ENCODE data around the gene CSAD.
"Not testable (repeated sequence)": the region's sequence is repeated elsewhere in the genome, so short reads cannot be mapped to it uniquely, and the experiment has no call there.

The CSAD gene

DNA sequence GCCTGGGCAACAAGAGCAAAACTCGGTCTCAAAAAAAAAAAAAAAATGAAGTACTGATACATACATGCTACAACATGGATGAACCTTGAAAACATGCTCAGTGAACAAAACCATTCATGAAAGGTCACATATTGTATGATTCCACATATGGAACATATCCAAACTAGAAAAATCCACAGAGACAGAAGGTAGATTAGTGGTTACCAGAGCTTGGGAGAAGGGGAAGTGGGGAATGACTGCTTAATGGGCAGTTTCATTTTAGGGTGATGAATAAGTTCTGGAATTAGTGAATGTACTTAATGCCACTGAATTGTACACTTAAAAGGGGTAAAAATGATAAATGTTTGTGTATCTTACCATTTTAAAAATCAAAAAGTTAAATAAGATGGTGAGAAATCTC, 23.6 kb upstream of the CSAD start:
- Histone ChIP-seq H3K9me3 (ENCODE audit: severe bottlenecking) (no peaks in the 10 kb centered on the region), H3K27ac (no peak overlapping the region), H3K27me3 (ENCODE audit: insufficient read depth, low read depth, severe bottlenecking) (no peaks in the 10 kb centered on the region), H3K4me3 (ENCODE audit: low read depth, low read length) (no peak overlapping the region), H3K36me3 (no peaks in the 10 kb centered on the region)
- TF ChIP-seq, protein P1, sequence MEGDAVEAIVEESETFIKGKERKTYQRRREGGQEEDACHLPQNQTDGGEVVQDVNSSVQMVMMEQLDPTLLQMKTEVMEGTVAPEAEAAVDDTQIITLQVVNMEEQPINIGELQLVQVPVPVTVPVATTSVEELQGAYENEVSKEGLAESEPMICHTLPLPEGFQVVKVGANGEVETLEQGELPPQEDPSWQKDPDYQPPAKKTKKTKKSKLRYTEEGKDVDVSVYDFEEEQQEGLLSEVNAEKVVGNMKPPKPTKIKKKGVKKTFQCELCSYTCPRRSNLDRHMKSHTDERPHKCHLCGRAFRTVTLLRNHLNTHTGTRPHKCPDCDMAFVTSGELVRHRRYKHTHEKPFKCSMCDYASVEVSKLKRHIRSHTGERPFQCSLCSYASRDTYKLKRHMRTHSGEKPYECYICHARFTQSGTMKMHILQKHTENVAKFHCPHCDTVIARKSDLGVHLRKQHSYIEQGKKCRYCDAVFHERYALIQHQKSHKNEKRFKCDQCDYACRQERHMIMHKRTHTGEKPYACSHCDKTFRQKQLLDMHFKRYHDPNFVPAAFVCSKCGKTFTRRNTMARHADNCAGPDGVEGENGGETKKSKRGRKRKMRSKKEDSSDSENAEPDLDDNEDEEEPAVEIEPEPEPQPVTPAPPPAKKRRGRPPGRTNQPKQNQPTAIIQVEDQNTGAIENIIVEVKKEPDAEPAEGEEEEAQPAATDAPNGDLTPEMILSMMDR (IDR thresholded peaks at IDR 0.05; ENCODE audit: low read depth, low read length): no peak
- DNase-seq: no peak

DNA sequence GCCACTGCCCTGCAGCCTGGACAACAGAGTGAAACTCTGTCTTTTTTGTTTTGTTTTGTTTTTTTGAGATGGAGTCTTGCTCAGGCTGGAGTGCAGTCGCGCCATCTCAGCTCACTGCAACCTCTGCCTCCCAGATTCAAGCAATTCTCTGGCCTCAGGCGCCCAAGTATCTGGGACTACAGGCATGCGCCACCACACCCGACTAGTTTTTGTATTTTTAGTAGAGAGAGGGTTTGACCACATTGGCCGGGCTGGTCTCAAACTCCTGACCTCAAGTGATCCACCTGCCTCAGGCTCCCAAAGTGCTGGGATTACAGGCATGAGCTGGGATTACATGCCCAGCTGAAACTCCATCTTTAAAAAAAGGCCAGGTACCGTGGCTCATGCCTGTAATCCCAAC, 21.6 kb upstream of the CSAD start:
- not testable (repeated sequence) for H3K27ac ChIP-seq; H3K27me3 ChIP-seq (ENCODE audit: insufficient read depth, low read depth, severe bottlenecking); H3K4me3 ChIP-seq (ENCODE audit: low read depth, low read length); DNase-seq; H3K9me3 ChIP-seq (ENCODE audit: severe bottlenecking); H3K36me3 ChIP-seq

DNA sequence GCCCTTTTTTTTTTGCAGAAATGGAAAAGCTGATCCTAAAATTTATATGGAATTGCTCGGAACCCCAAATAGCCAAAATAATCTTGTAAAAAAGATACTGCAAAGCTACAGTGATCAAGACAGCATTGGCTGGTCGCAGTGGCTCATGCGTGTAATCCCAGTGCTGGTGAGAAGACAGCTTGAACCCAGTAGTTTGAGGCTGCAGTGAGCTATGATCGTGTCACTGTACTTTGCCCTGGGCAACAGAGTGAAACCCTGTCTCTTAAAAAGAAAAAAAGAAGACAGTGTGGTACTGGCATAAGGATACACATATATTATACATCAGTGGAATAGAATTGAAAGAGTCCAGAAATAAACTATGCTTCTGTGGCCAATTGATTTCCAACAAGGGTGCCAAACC, 20.9 kb upstream of the CSAD start:
- Histone ChIP-seq H3K4me3 (ENCODE audit: low read depth, low read length) (no peak overlapping the region), H3K9me3 (ENCODE audit: severe bottlenecking) (no peaks in the 10 kb centered on the region), H3K27me3 (ENCODE audit: insufficient read depth, low read depth, severe bottlenecking) (peaks cover 4% of the 10 kb centered on the region), H3K36me3 (no peaks in the 10 kb centered on the region), H3K27ac (no peak overlapping the region)
- TF ChIP-seq, protein P1 (IDR thresholded peaks at IDR 0.05; ENCODE audit: low read depth, low read length): no peak
- no peak for DNase-seq

DNA sequence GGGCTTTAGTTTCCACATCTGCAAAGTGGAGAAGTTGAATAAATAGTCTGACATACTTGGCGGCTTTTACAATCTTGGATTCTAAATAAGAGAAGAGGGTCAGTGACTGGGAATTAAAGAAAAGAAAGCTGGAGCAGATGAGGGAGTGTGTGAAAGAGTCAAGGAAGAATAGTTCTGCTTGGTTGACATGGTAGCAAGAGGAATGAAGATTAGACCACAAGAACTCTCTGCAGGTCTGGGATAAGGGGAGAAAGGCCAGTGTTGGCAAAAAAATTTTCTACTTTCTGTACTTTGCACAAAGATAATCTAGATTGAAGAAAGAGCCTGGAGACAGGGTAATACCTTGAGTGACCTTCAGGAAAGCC, 20.4 kb upstream of the CSAD start:
- Histone ChIP-seq H3K36me3 (no peaks in the 10 kb centered on the region), H3K27me3 (ENCODE audit: insufficient read depth, low read depth, severe bottlenecking) (peaks cover 4% of the 10 kb centered on the region), H3K9me3 (ENCODE audit: severe bottlenecking) (no peaks in the 10 kb centered on the region), H3K4me3 (ENCODE audit: low read depth, low read length) (no peak overlapping the region), H3K27ac (no peak overlapping the region)
- DNase-seq: no peak
- TF ChIP-seq, protein P1 (IDR thresholded peaks at IDR 0.05; ENCODE audit: low read depth, low read length): no peak

DNA sequence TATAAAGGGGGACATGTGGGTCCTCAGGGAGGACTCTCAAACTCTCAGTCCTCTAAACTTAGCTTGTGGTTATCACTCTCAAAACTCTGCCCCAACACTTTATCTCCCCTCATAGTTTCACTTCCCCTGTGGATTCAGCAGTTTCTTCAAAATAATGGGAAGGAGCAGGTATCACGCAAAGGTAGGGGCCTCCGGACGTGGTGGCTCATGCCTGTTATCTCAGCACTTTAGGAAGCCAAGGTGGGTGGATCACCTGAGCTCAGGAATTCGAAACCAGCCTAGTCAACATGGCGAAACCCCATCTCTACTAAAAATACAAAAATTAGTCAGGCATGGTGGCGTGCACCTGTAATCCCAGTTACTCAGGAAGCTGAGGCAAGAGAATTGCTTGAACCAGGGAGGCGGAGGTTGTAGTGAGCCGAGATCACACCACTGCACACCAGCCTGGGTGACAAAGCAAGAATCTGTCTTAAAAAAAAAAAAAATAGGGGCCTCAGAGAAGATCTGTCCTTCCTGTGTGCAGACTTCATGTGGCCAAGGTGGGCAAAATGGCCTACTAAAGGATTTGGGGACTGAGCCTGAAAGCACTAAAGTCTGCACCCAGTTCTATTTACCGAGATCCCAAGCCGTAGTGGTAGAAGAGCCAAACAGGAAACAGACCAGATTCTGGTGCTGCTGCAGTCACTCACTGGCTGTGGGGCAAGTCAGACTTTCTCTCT, 19.9 kb upstream of the CSAD start:
- DNase-seq: no peak
- no peak overlapping the region for H3K4me3 ChIP-seq (ENCODE audit: low read depth, low read length)
- H3K9me3 ChIP-seq (ENCODE audit: severe bottlenecking): no peaks in the 10 kb centered on the region
- peaks cover 4% of the 10 kb centered on the region for H3K27me3 ChIP-seq (ENCODE audit: insufficient read depth, low read depth, severe bottlenecking)
- H3K27ac ChIP-seq: no peak overlapping the region
- no peaks in the 10 kb centered on the region for H3K36me3 ChIP-seq
- TF ChIP-seq, protein P1 (IDR thresholded peaks at IDR 0.05; ENCODE audit: low read depth, low read length): no peak

DNA sequence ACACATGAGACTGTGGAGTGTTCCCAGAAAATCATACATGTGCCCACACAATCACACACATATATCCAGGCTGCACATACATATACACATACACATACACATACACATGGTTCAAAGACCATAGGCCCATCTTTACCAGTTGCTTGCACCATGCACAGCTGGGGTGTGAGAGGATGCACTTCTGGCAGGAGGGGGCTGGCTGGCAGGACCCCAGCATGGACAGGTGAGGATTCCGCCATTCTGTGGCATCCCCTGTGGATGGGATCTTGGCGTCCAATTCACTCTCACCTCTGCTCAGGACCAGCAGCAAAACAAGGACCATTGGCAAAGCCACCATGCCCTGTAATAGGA, 19.4 kb upstream of the CSAD start:
- no peaks in the 10 kb centered on the region for H3K9me3 ChIP-seq (ENCODE audit: severe bottlenecking)
- TF ChIP-seq, protein P1 (IDR thresholded peaks at IDR 0.05; ENCODE audit: low read depth, low read length): no peak
- H3K4me3 ChIP-seq (ENCODE audit: low read depth, low read length): no peak overlapping the region
- H3K27ac ChIP-seq: no peak overlapping the region
- H3K27me3 ChIP-seq (ENCODE audit: insufficient read depth, low read depth, severe bottlenecking): peaks cover 4% of the 10 kb centered on the region
- H3K36me3 ChIP-seq: no peaks in the 10 kb centered on the region
- no peak for DNase-seq

Measured in WERI-Rb-1 (cell line).